GM18511 (cell line): Measurements from ENCODE around the gene IGFBP2.

Source experiments
- ATAC-seq: cut with Tn5 transposase; IDR thresholded peaks from one replicate; pipeline ENCODE4 v1.9.1; 2021; ENCODE audit warnings: mild to moderate bottlenecking, moderate library complexity; ENCODE audit not compliant: unreplicated experiment

IGFBP2 gene

GRCh38 chr2:216680951-216681629 lies 47.9 kb downstream of the IGFBP2 start:
- ATAC-seq, result no peak

- ATAC-seq, result no peak
These were observed 48.5 kb downstream of the IGFBP2 start for GRCh38 chr2:216681683-216682082.

- no peak for ATAC-seq
These were observed 50.6 kb downstream of the IGFBP2 start for GRCh38 chr2:216683846-216684245.

- no peak for ATAC-seq
These were observed 52.2 kb downstream of the IGFBP2 start for GRCh38 chr2:216685327-216685875.

GRCh38 chr2:216687111-216687510 lies 53.9 kb downstream of the IGFBP2 start:
- ATAC-seq, result no peak

GRCh38 chr2:216687646-216688045 lies 54.4 kb downstream of the IGFBP2 start:
- ATAC-seq, result no peak

- ATAC-seq, result no peak
These were observed 55.6 kb downstream of the IGFBP2 start for GRCh38 chr2:216688731-216689340.

GRCh38 chr2:216689397-216689796 lies 56.2 kb downstream of the IGFBP2 start:
- no peak for ATAC-seq

GRCh38 chr2:216690456-216690852 lies 57.2 kb downstream of the IGFBP2 start:
- no peak for ATAC-seq

GRCh38 chr2:216690853-216691741 lies 57.9 kb downstream of the IGFBP2 start:
- no peak for ATAC-seq

GRCh38 chr2:216692636-216693413 lies 59.6 kb downstream of the IGFBP2 start:
- ATAC-seq, result no peak

- no peak for ATAC-seq
These were observed 60.3 kb downstream of the IGFBP2 start for GRCh38 chr2:216693414-216694080.

- no peak for ATAC-seq
These were observed 61.0 kb downstream of the IGFBP2 start for GRCh38 chr2:216694082-216694825.

GRCh38 chr2:216694826-216695217 lies 61.6 kb downstream of the IGFBP2 start:
- ATAC-seq, result no peak

- no peak for ATAC-seq
These were observed 62.2 kb downstream of the IGFBP2 start, which contains the start of gene IGFBP5 for GRCh38 chr2:216695401-216695821. TSS of gene IGFBP5 (minus strand) at chr2:216695549. CDS start at chr2:216694775, 774 bp downstream.

GRCh38 chr2:216696321-216696720 lies 63.1 kb downstream of the IGFBP2 start:
- ATAC-seq, result no peak

- ATAC-seq, result no peak
These were observed 63.7 kb downstream of the IGFBP2 start for GRCh38 chr2:216696751-216697560.

GRCh38 chr2:216698293-216698692 lies 65.1 kb downstream of the IGFBP2 start:
- no peak for ATAC-seq
